BE2C (cell line): ENCODE measurements around the gene EGLN2.

Source experiments
- DNase-seq: peaks from one replicate; pipeline ENCODE4 v3.0.0-alpha.2; 2020
- H3K27me3 ChIP-seq: fragments of 250-450 bp; sonication (Bioruptor Pico); 2 replicates; pipeline ENCODE4 v1.5.1; 2020; ENCODE audit warnings: mild to moderate bottlenecking
- H3K36me3 ChIP-seq: fragments of 250-450 bp; sonication (Bioruptor Pico); 2 replicates; pipeline ENCODE4 v1.5.1; 2020; ENCODE audit warnings: mild to moderate bottlenecking
- H3K4me1 ChIP-seq: fragments of 250-450 bp; sonication (Bioruptor Pico); 2 replicates; pipeline ENCODE4 v1.5.1; 2020
- H3K4me3 ChIP-seq: 2 replicates; pipeline ENCODE4 v1.5.1; 2011; ENCODE audit warnings: low read depth, low read length
- H3K9me3 ChIP-seq: fragments of 250-450 bp; sonication (Bioruptor Pico); 2 replicates; pipeline ENCODE4 v1.5.1; 2020
- TF ChIP-seq, protein P1 (sequence below): IDR thresholded peaks from 2 replicates; pipeline ENCODE4 v1.5.1; 2012; ENCODE audit warnings: mild to moderate bottlenecking, low read depth, low read length

EGLN2 gene

DNA sequence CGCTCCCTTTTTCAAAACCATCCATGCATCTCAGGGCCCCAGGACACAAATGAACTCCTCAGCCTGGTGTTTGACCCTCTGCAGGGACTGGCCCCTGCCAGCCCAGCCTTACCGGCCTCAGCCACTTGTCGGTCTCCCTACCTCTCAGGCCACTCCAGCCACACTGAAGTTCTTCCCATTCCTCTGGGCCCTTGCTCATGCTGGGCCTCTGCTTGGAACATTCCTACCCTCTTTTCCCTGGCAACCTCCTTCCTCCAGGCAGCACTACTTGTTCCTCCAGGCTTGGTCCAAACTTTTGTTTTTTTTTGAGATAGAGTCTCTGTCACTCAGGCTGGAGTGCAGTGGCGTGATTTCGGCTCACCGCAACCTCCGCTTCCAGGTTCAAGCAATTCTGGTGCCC is 7.6 kb upstream of the EGLN2 start:
- Histone ChIP-seq H3K27me3 (no peaks in the 10 kb centered on the region), H3K4me1 (no peaks in the 10 kb centered on the region), H3K36me3 (no peaks in the 10 kb centered on the region), H3K4me3 (no peak overlapping the region), H3K9me3 (no peaks in the 10 kb centered on the region)
- no peak for DNase-seq
- TF ChIP-seq, protein P1, sequence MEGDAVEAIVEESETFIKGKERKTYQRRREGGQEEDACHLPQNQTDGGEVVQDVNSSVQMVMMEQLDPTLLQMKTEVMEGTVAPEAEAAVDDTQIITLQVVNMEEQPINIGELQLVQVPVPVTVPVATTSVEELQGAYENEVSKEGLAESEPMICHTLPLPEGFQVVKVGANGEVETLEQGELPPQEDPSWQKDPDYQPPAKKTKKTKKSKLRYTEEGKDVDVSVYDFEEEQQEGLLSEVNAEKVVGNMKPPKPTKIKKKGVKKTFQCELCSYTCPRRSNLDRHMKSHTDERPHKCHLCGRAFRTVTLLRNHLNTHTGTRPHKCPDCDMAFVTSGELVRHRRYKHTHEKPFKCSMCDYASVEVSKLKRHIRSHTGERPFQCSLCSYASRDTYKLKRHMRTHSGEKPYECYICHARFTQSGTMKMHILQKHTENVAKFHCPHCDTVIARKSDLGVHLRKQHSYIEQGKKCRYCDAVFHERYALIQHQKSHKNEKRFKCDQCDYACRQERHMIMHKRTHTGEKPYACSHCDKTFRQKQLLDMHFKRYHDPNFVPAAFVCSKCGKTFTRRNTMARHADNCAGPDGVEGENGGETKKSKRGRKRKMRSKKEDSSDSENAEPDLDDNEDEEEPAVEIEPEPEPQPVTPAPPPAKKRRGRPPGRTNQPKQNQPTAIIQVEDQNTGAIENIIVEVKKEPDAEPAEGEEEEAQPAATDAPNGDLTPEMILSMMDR: no peak

DNA sequence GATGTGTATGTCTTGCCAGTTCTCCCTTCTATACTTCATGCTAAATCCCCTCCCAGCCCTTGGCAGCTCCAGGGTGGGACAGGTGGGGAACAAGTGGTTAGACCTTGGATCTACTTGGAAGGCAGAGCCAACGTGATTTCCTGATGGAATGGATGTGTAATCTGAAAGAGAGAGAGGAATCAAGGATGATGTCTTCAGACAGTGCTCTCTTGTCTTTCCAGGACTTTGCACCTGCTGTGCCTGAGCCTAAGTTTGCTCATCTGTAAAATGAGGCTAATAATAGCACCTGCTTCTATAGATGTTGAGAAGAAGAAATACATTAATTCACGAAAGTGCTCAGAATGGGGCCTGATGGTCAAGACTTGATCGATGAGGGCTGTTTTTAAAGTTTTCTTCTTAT is 7.0 kb upstream of the EGLN2 start:
- H3K4me3 ChIP-seq: no peak overlapping the region
- no peaks in the 10 kb centered on the region for H3K27me3 ChIP-seq
- H3K4me1 ChIP-seq: no peaks in the 10 kb centered on the region
- no peak for DNase-seq
- TF ChIP-seq, protein P1: no peak
- H3K9me3 ChIP-seq: no peaks in the 10 kb centered on the region
- no peaks in the 10 kb centered on the region for H3K36me3 ChIP-seq

DNA sequence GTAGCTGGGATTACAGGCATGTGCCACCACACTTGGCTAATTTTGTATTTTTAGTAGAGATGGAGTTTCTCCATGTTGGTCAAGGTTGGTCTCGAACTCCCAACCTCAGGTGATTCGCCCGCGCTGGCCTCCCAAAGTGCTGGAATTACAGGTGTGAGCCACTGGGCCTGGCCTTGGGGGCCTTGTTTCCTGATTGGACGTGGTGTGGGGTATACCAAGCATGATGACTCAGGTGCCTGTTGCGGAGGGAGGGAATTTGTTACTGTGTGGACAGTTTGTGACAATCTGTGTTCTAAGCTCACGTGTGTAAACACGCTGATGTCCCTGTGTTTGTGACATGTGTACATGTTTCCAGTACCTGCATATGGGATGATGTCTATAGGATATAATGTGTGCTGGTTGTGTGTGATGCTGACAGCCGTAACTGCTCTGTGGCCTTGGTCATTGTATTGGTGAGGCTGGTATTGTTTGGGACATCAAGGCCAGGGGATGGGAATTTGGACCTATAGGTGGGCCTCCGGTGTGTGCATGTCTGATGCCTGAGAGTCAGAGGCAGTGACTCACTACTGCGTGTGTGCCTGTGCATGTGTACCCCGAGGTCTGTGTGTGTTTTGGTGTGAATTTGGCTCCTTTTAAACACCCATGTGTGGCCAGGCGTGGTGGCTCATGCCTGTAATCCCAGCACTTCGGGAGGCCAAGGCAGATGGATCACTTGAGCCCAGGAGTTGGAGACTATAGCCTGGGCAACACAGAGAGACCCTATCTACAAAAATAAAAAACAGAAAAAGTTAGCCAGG is 1.6 kb upstream of the EGLN2 start:
- H3K36me3 ChIP-seq: peaks cover 10% of the 10 kb centered on the region
- H3K4me1 ChIP-seq: peaks cover under 1% of the 10 kb centered on the region; the same call in 1 of the 2 replicates
- H3K27me3 ChIP-seq: no peaks in the 10 kb centered on the region
- DNase-seq: no peak
- TF ChIP-seq, protein P1: no peak
- H3K4me3 ChIP-seq: no peak overlapping the region; the same call in 1 of the 2 replicates
- H3K9me3 ChIP-seq: no peaks in the 10 kb centered on the region

DNA sequence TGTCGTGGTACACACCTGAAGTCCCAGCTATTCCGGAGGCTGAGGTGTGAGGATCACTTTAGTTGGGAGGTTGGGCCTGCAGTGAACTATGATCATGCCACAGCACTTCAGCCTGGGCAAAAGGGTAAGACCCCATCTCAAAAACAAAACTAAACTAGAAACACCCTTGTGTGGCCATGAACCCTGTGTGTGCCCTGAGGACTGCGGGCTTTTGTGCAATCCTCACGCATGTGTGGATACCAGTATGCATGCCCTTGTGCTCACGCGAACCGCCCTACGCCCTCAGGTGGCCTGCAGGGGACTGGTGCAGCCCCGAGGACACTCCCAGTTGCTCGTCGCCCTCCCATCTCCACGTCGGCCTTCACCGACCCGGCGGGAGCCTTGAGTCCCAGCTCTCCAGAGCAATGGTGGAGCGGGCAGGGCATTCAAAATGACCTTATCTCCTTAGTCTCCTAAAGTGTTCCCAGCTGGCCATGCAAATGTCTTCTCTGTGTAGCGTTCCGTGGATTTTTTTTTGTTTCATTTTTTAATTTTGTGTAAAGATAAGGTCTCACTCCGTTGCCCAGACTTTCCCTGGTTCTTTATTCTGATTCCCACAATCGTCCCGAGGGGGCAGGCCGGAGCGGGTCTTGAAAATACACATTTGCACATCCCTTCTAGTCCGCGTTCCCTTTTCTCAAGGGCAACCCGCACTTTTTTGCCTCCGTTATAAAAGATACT is 868 bp upstream of the EGLN2 start:
- Histone ChIP-seq H3K4me1 (peaks cover 6% of the 10 kb centered on the region; the same call in 1 of the 2 replicates), H3K9me3 (no peaks in the 10 kb centered on the region), H3K27me3 (no peaks in the 10 kb centered on the region), H3K4me3 (peak overlapping the region; percentile 71), H3K36me3 (peaks cover 13% of the 10 kb centered on the region)
- peak; percentile 73 for DNase-seq
- TF ChIP-seq, protein P1: peak; percentile 53

DNA sequence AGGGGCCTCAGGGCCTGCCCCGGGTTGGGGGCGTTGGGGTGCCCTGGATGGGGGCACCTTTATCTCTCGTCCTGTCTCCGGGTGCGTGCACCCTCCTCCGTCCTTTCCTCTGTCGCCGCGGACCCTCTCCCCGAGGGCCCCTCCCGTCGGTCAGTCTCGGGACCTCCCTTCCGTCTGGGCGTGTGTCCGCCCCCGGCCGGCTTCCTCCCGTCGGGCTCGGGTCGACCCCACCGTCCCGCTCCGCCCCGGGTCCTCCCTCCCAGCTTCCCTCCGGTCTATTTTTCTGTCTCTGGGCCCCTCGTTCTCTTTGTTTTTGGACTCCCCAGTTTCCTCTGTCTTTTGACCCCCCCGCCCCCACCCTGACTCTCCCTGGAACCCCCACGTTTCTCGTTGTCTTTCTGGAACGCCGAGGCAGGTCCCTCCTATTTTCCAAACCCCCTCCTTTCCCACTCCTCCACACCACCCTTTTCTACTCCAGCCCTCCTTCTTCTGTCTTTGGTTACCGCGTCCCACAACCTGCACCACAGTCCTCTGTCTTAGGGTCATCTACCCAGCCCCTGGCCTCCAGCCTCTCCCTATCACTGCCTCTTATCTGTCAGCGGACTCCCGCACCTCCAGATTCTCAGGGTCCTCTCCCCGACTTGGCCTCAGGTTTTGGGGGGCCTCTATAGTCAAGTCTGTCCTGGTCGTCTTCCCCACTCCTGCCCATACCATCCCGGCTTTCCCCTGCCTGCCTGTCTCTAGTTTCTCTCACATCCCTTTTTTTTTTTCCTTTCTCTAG is 757 bp downstream of the EGLN2 start:
- Histone ChIP-seq H3K4me3 (peak overlapping the region; percentile 89), H3K4me1 (peaks cover 20% of the 10 kb centered on the region), H3K27me3 (no peaks in the 10 kb centered on the region), H3K36me3 (peaks cover 18% of the 10 kb centered on the region), H3K9me3 (no peaks in the 10 kb centered on the region)
- TF ChIP-seq, protein P1: no peak
- DNase-seq: peak; percentile 44
